SU-DHL-6 (cell line): ENCODE results near the gene HOXA6.

Source experiments
- H2AFZ ChIP-seq: fragments of 200-600 bp; sonication (generic); 2 replicates; pipeline ENCODE4 v1.6.1; 2014; ENCODE audit warnings: low read depth, mild to moderate bottlenecking, moderate library complexity, mixed read lengths, antibody characterized with exemption, low read length; ENCODE audit not compliant: severe bottlenecking
- H3F3A ChIP-seq: fragments of 200-600 bp; shearing (Covaris generic); 2 replicates; pipeline ENCODE4 v1.6.0; 2016; ENCODE audit warnings: antibody characterized with exemption, mild to moderate bottlenecking; ENCODE audit not compliant: insufficient read depth
- H3K27ac ChIP-seq: fragments of 200-600 bp; sonication (generic); 2 replicates; pipeline ENCODE4 v1.5.1; 2016; ENCODE audit warnings: low read depth, mild to moderate bottlenecking, low read length, moderate library complexity, mixed read lengths
- H3K27me3 ChIP-seq: fragments of 200-600 bp; sonication (generic), shearing (Covaris generic); 2 replicates; pipeline ENCODE4 v1.6.0; 2014; ENCODE audit warnings: mild to moderate bottlenecking, low read length
- H3K36me3 ChIP-seq: fragments of 200-600 bp; sonication (generic); 2 replicates; pipeline ENCODE4 v1.6.1; 2014; ENCODE audit warnings: mild to moderate bottlenecking, low read length, mixed read lengths
- H3K4me2 ChIP-seq: fragments of 300-600, 200-600 bp; shearing (Covaris generic), sonication (generic); 2 replicates; pipeline ENCODE4 v1.6.0; 2014; ENCODE audit warnings: low read length, low read depth, mild to moderate bottlenecking; ENCODE audit not compliant: poor library complexity, severe bottlenecking
- H3K4me3 ChIP-seq: fragments of 200-600 bp; sonication (generic); 2 replicates; pipeline ENCODE4 v1.5.1; 2014; ENCODE audit warnings: antibody characterized with exemption, low read length, mild to moderate bottlenecking, mixed read lengths; ENCODE audit not compliant: insufficient read depth, poor library complexity, severe bottlenecking
- H3K79me2 ChIP-seq: fragments of 200-600 bp; sonication (generic); 2 replicates; pipeline ENCODE4 v1.6.1; 2014; ENCODE audit warnings: mild to moderate bottlenecking, low read length, moderate library complexity; ENCODE audit not compliant: insufficient read depth
- H3K9ac ChIP-seq: fragments of 200-600 bp; sonication (generic); 2 replicates; pipeline ENCODE4 v1.7.0; 2014; ENCODE audit warnings: mild to moderate bottlenecking, low read length
- H3K9me2 ChIP-seq: fragments of 200-600 bp; sonication (generic); replicated peaks from 2 replicates; pipeline ENCODE4 v1.6.1; 2014; ENCODE audit warnings: low read length; ENCODE audit not compliant: insufficient read depth
- H3K9me3 ChIP-seq: fragments of 200-600 bp; sonication (generic); 2 replicates; pipeline ENCODE4 v1.6.1; 2014; ENCODE audit warnings: low read length, mixed read lengths; ENCODE audit not compliant: insufficient read depth
- H4K20me1 ChIP-seq: fragments of 200-600 bp; sonication (generic); 2 replicates; pipeline ENCODE4 v1.6.1; 2014; ENCODE audit warnings: low read depth, mild to moderate bottlenecking, antibody characterized with exemption, low read length, moderate library complexity, mixed read lengths
- EZH2phosphoT487 ChIP-seq: fragments of 200-600 bp; sonication (generic), shearing (Covaris generic); conservative IDR thresholded peaks from 2 replicates; pipeline ENCODE4 v1.6.1; 2018; ENCODE audit warnings: mild to moderate bottlenecking, antibody characterized with exemption, low read length, moderate library complexity, mixed read lengths
- TF ChIP-seq, protein P1 (sequence below): fragments of 200-600 bp; sonication (generic); IDR thresholded peaks from one replicate; pipeline ENCODE4 v1.5.1; 2017; ENCODE audit warnings: antibody characterized with exemption, mild to moderate bottlenecking, low read length, moderate library complexity; ENCODE audit not compliant: insufficient read depth, poor library complexity, severe bottlenecking

The HOXA6 gene

GRCh38 chr7:27191833-27192545 lies 44.4 kb upstream of the HOXA6 start:
- Histone ChIP-seq H3K9me2 (no peaks in the 10 kb centered on the region), H3K9me3 (no peaks in the 10 kb centered on the region), H4K20me1 (no peaks in the 10 kb centered on the region), H3K9ac (no peak overlapping the region), H2AFZ (no peak overlapping the region), H3K36me3 (no peaks in the 10 kb centered on the region), H3F3A (no peaks in the 10 kb centered on the region), H3K4me2 (no peak overlapping the region), H3K79me2 (no peaks in the 10 kb centered on the region), H3K27me3 (no peaks in the 10 kb centered on the region), H3K4me3 (no peak overlapping the region), H3K27ac (no peak overlapping the region)
- no peak for TF ChIP-seq EZH2phosphoT487
- TF ChIP-seq, protein P1, sequence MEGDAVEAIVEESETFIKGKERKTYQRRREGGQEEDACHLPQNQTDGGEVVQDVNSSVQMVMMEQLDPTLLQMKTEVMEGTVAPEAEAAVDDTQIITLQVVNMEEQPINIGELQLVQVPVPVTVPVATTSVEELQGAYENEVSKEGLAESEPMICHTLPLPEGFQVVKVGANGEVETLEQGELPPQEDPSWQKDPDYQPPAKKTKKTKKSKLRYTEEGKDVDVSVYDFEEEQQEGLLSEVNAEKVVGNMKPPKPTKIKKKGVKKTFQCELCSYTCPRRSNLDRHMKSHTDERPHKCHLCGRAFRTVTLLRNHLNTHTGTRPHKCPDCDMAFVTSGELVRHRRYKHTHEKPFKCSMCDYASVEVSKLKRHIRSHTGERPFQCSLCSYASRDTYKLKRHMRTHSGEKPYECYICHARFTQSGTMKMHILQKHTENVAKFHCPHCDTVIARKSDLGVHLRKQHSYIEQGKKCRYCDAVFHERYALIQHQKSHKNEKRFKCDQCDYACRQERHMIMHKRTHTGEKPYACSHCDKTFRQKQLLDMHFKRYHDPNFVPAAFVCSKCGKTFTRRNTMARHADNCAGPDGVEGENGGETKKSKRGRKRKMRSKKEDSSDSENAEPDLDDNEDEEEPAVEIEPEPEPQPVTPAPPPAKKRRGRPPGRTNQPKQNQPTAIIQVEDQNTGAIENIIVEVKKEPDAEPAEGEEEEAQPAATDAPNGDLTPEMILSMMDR: no peak

DNA sequence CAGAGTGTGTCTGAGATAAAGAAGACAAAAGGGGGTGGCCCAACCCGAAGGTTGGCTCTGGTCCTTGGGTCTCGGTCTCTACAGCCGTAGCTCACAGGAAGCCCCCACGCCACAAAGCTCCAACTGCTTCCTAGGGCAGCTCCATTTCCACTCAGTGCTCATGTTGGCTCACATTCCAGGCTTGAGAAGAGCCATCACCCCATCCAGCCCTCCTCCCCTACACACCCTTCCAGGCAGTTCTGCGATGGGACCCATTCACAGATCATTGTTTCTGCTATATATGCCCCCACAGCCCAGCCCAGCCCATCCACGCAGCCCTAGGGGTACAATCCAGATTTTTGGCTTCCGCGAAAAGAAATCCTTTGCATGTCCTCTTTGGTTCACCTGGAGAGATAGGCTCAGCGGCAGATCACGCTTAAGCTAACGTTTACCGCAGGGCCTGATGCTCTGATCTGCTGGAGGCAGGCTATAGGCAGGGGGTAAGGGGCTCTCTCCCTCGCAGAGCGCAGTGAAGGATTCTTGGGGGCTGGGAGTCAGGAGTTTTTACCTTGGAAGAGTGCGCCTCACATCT lies 43.7 kb upstream of the HOXA6 start:
- H3K4me3 ChIP-seq: no peak overlapping the region
- H3K9me2 ChIP-seq: no peaks in the 10 kb centered on the region
- H3K27me3 ChIP-seq: no peaks in the 10 kb centered on the region
- no peak overlapping the region for H2AFZ ChIP-seq
- TF ChIP-seq, protein P1: no peak
- no peak for TF ChIP-seq EZH2phosphoT487
- H3K27ac ChIP-seq: no peak overlapping the region
- H3K9me3 ChIP-seq: no peaks in the 10 kb centered on the region
- no peaks in the 10 kb centered on the region for H3K79me2 ChIP-seq
- no peaks in the 10 kb centered on the region for H3K36me3 ChIP-seq
- no peaks in the 10 kb centered on the region for H4K20me1 ChIP-seq
- no peaks in the 10 kb centered on the region for H3F3A ChIP-seq
- H3K4me2 ChIP-seq: no peak overlapping the region
- H3K9ac ChIP-seq: no peak overlapping the region

DNA sequence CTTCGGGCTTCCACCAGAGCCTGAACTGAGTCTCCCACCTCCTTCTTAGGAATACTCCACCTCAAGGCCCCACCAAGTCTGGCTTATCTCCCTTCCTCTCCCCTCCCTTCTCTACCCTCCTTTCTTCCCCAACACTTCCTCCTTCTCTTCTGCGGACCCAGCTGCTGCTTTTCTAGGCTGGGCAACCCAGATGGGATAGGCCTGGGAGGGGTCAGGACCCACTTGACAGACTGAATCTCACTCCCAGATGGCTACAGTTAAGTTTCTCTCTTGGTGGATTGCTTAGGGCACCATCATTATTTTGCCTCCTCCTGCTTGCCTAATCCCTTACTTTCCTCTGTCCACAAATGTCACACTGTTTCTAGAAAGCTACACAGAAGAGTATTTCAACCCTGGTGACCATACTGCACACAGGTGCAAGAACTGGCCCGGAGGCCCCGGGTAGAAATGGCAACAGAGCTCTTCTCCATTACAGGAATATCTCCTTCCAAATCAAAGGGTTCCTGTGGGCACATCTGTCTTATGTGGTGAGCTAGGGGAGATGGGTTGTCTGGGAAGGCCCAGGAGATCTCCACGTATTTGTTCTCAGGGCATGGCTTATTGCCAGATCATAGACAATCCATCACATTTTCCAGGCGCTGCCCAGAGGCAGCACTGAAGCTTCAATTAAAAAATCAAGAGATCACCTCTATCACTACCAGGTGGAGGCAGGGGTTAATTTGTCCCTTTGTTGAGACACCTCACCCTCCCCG lies 42.6 kb upstream of the HOXA6 start:
- no peak overlapping the region for H3K4me3 ChIP-seq
- H3K9me2 ChIP-seq: no peaks in the 10 kb centered on the region
- no peaks in the 10 kb centered on the region for H3F3A ChIP-seq
- H4K20me1 ChIP-seq: no peaks in the 10 kb centered on the region
- H3K27ac ChIP-seq: no peak overlapping the region
- H3K9me3 ChIP-seq: no peaks in the 10 kb centered on the region
- H3K79me2 ChIP-seq: no peaks in the 10 kb centered on the region
- H3K9ac ChIP-seq: no peak overlapping the region
- H2AFZ ChIP-seq: no peak overlapping the region
- no peak for TF ChIP-seq EZH2phosphoT487
- TF ChIP-seq, protein P1: no peak
- no peaks in the 10 kb centered on the region for H3K27me3 ChIP-seq
- no peak overlapping the region for H3K4me2 ChIP-seq
- no peaks in the 10 kb centered on the region for H3K36me3 ChIP-seq
